Cortex of kidney (tissue), 1 donor: ENCODE data around the gene ATRAID.
"Not testable (repeated sequence)": the region's sequence is repeated elsewhere in the genome, so short reads cannot be mapped to it uniquely, and the experiment has no call there.

Experiments
- DNase-seq: peaks from one replicate; lab custom pipeline; 2025; lab: John Stamatoyannopoulos, UW

ATRAID gene

DNA sequence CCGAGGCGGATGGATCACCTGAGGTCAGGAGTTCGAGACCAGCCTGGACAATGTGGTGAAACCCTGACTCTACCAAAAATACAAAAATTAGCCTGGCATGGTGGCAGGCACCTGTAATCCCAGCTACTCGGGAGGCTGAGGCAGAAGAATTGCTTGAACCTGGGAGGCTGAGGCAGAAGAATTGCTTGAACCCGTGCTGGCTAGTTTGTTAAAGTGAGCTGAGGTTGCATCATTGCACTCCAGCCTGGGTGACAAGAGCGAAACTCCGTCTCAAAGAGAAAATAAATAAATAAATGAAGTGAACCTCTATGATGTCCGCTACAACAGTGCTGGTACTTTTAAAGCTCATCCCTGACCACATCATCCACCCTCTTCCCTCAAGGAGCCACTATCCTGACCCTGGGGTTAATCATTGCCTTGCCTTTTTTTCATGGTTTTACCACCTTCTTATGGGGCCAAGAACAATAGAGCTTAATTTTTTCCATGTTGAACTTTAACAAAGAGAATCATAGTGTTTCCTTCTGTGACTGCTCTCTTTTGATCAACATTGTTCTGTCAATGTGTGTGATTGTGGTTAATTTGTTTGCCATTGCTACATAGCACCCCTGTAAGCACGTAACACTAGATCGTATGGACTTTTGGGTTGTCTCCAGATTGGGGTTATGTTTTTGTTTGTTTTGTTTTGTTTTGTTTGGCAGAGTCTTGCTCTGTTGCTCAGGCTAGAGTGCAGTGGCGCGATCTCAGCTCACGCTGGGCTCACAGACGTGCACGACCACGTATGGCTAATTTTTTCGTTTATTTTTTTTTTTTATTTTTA lies 17.1 kb upstream of the ATRAID start:
- no peak for DNase-seq

DNA sequence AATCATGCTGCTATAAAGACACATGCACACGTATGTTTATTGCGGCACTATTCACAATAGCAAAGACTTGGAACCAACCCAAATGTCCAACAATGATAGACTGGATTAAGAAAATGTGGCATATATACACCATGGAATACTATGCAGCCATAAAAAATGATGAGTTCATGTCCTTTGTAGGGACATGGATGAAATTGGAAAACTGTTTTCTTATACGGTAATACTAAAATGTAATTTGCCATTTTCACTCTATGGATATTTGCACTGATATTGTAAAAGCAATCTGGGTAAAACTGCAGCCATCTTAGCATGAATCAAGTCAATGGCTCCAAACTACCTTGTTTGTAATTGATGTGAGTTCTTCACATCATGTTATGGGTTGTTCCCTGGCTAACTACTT lies 16.0 kb upstream of the ATRAID start:
- DNase-seq, result not testable (repeated sequence)

DNA sequence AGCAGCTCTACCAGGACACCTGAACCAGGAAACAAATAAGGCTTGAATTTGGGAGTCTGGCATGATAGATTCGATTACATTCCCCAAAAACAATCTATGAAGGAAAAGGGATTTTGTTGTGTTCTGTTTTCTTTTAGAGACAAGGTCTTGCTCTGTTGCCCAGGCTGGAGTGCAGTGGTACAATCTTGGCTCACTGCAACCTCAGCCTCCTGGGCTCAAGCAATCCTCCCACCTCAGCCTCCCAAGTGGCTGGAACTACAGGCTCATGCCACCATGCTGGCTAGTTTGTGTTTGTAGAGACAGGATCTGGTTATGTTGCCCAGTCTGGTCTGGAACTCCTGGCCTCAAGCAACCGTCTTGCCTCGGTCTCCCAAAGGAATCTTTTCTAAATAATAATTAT lies 13.8 kb upstream of the ATRAID start:
- DNase-seq, result not testable (repeated sequence)

DNA sequence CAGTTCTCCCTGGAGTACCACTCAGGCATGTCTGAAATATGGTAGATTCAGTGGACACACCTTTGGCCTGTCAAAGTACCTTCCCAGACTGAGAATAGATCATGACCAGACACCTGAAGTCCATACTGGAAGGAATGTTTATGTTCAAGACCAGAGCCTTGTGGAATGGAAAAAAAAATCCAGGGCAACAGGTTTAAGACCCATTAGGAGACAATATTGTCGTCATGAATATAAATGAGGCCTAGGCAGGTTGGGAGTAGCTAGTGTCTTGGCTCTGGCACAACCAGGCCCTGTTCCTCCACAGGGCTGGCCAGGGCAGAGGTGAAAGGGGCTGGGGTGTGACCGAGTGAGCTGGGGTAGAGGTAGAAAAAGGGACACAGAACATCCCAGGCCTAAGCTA lies 13.2 kb upstream of the ATRAID start:
- DNase-seq, result no peak

DNA sequence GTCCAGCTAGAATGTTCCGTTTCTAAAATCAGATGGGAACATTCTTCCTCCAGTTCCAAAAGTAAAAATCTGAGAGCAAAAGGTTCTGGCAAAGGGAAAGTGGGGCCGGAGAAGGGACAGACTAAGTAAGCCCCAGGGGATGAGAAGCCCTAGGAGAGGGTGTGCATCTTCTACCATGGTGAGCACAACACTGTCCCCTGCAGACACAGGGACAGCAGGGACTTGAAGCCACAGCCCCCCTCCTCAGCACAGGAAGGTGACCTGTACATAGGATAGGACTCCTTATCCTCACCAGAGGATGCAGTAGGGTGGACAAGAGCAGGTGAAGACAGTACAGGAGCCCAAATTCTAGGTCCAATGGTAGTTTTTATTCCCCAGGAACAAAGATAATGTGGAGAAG lies 12.6 kb upstream of the ATRAID start:
- no peak for DNase-seq

DNA sequence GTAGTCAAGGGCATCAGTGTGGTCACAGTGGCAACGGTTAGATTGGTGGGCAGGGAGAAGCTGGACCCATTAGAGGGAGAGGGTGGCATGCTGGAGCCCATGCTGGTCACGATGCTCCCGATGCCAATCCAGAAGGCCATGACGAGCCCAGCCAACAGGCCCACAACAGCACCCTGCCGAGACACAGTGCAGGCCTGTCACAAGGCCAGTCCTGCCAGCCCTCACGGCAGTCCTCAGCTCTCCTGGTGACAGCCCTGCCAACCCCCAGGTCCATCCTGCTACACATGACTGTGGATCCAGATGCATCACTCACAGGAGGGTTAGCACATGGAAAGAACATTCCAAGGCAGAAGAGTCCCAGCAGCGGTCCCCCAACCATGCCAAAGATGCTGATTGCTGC lies 10.2 kb upstream of the ATRAID start:
- DNase-seq, result no peak

DNA sequence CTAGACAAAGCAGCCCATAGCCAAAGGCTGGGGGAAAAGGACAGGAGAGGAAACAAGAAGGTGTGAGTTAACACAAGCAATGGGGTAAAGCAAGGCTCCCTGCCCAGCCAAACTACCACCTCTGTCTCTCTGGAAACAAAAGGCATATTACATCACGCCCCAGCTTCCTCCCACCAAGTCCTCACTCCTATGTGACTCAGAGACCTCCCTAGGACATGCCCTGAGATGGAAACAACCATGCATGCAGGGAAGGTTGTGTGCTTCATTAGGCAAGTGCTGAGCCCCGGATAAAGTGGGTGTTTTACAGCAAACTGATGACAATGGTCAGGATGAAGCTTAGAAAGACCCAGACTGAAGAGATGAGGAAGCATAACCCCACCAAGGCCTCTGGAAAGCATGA lies 9.0 kb upstream of the ATRAID start:
- DNase-seq, result no peak

DNA sequence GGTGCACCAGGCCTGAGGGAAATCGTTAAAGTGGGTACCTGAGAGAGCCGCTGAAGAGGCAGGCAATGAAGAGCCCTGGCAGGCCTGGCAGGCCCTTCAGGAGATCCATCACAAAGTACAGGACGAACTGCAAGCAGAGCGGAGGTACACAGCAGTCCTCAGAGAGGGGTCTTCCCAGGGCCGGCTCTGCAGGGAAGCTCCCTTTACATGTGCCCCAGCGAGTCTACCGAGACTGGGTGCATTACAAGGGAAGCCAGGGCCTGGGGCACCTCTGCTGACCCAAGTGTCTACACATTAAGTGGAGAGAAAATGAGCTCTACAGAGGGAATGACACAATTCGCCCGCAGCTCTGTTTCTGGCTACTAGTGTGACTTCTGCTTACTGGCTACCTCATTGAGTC lies 8.1 kb upstream of the ATRAID start:
- no peak for DNase-seq

DNA sequence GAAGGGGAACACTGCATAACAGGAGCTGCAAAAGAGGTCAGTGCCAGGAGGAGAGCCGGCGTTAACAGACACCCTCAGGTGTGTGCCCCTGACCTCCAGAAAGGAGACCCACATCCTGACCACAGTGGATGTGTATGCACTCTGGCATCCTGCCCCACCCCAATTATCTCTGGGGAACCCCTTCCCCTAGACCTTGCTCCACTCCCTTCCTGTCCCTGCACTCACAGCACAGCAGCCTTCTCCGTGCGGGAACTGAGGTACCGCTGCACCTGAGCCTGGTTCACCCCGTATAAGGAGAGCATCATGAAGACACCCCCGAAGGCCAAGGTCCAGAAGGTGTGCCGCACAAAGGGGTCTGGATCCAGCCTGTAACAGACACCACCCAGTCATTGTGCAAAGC lies 7.3 kb upstream of the ATRAID start:
- DNase-seq, result no peak

DNA sequence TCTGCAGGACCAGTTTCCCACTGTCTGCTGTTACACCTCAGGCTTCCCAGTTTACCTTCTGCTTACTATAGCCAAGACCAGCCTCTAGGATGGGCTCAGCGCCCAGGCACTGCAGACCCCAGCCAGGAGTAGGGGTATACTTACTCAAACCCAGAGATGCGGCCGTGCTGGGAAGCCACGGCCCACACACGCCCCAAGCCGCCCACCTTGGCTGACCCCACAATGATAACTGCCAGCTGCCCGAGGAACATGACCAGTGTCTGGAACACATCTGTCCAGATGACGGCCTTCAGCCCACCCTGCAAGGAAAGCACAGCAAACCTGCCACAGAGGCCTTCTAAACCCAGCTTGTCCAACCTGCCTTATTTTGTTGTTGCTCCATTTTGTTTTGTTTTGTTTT lies 6.6 kb upstream of the ATRAID start:
- DNase-seq, result no peak

DNA sequence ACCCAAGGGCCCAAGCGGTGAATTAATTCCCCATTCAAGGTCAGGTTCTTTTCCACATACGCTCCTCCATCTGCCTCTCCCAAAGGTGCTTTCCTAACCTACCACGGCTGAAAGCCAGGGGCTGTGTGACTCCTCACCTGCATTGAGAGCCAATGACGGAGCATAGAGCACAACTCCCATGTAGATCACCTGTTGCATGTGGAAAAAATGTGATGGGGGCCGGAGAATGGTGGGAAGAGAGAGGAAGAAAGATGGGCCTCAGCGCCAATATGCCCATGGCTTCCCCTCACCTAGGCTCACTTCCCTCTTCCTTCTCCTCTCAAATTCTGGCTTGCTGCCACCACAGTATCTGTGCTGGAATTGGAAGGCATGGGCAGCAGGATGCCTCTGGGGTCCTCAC lies 5.5 kb upstream of the ATRAID start:
- no peak for DNase-seq

DNA sequence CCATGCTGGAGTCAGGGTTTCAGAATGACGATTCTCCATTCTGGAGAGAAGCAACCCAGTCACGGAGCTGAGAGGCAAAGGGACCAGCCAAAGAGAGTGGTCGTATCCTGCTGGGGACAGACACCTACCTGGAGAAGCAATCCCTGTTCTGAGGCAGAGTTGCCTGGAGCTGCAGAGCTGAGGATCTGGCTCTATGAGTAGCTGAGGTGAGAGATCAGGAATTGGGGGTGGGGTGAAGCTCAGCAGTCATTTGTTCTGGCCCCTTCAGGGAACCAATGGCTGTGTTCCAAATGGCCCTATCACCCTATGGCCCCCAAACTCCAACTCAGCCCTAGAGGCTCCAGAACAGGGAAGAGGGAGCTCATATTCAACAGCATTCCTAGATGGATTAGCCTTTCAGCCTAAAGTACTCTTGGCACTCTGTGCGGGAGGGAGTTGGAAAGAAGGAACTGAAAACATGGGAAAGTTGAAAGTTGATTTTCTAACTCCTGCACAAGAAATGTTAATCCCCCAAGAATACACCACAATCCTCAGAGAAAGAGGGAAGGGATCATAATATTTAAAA lies 3.3 kb upstream of the ATRAID start:
- DNase-seq, result no peak

DNA sequence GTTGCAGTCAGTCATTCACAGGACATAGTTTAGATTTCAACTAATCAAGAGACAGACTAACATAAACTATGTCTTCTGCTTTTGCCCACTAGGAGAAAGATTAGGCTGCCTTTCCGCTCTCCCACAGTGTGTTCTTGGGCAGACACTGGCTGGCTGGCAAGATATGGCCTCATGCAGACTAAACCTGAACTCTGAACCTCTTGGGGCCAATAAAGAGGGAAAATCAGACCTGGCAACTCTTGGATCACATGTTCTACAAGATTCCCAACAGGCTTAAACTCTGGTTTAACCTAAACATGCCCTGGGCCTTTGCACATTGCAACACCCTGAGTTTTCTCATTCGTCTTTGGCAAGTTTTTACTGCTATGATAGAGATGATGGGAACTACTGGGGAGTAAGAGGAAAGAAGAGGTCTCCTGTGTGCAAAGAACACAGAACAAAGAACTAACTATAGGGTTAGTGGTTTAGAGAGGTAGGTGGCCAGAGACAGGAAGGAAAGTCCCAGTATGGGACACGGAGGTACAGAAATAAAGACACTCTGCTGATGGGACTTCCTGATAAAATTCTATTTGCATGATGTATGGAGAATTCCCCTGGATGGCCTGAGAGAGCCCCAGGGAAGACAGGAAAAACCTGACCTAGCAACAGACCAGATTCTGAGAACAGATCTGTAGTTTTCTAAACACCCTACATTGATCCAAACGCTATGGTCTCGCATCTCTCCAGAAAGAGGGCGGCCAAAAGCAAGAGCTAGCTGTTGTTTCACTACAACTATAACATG lies 2.0 kb upstream of the ATRAID start:
- no peak for DNase-seq

DNA sequence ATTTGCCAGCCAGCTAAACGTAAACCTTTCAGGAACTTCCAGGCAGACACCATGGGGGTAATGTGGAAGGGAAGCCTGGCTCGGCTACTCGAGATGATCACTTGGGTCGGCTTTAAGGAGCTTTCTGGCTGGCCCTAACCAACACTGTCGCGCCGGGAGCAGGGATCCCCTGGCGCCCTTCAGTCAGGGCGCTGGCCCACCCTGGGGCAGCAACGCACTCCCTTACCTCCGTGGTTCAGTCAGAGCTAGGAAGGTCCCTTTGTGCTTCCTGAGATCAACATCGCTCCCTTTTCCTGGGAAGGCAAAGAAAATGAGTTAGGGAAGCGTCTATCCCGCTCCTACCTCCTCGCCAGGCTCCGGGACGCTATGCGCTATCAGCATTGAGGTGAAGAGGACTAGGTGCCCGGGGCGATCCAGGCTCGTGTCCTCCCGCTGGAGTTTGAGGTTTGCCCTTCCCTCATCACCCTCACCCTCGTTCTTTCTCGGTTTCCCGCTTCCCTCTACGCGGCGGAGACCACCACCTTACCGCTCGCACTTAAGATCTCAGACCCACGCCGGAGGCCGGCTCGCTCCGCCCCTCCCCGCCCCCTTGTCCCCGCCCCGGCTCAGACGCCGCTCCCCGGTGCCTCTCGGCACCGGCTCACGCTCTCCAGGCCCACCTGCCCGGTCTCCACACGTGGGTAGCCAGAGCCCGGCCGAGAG lies 449 bp upstream of the ATRAID start:
- DNase-seq, result no peak

DNA sequence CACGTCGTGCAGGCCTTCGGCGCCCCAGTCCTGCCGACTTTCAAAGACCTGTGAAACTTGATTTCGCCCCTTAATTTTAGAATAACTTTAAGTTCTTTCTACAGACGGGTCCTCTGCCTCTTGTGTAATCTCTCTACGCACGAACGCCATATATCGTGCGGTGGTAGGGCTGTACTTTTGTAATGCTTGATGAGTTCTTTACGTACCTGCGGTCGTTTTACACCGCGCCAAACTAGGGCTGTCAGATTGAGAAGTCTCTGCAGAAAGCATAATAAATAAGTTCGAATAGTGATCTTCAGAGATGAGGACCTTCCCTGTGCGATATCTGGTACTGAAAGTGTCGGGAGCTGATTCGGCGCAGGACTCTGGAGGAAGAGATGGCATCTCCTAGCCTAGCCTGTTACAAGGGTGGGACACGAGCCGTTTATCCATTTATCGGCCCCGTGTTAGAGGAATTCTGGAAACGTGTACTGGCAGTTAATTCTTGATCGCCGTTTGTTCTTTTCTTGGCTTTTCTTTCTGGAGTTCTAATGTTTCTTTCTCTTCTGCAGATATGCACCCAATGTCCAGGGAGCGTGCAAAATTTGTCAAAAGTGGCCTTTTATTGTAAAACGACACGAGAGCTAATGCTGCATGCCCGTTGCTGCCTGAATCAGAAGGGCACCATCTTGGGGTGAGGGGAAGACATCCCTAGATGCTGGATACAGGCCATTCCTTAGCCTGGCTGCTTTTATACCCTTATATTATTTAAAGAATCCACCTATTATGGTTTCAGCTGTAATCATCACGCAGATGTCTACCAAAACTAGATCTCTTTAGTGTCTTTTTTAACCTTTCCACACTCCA lies 1.0 kb downstream of the ATRAID start:
- no peak for DNase-seq

DNA sequence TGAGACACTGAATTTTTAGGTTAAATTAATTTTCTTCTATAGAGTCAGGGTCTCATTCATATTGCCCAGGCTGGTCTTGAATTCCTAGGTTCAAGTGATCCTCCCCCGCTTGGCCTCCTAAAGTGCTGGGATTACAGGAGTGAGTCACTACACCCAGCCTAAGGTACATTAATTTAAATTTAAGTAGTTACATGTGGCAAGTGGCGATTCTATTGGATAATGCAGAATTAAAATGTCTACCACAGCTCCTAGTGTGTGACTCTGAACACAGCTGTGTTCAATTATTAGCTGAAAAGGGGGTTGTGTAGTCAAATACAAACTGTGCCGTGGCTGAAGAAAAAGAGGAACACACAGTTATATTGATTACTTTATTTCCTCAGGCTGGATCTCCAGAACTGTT lies 3.1 kb downstream of the ATRAID start:
- no peak for DNase-seq

DNA sequence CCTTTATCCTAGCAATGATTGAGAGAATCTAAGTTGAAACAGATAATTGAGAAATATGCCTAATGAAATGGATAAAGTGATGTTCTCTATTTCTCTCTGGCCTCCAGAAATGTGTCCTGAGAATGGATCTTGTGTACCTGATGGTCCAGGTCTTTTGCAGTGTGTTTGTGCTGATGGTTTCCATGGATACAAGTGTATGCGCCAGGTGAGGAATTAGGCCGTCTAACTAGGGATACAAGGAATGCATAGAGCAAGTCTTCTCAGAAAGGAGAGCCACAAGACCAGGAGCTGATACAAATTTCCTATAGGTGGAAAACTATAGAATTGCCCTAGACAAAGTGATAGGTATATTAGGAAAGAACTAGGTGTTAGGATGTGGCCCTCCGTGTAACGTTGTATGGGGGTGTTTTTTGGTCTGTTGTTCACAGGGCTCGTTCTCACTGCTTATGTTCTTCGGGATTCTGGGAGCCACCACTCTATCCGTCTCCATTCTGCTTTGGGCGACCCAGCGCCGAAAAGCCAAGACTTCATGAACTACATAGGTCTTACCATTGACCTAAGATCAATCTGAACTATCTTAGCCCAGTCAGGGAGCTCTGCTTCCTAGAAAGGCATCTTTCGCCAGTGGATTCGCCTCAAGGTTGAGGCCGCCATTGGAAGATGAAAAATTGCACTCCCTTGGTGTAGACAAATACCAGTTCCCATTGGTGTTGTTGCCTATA lies 4.7 kb downstream of the ATRAID start:
- no peak for DNase-seq

DNA sequence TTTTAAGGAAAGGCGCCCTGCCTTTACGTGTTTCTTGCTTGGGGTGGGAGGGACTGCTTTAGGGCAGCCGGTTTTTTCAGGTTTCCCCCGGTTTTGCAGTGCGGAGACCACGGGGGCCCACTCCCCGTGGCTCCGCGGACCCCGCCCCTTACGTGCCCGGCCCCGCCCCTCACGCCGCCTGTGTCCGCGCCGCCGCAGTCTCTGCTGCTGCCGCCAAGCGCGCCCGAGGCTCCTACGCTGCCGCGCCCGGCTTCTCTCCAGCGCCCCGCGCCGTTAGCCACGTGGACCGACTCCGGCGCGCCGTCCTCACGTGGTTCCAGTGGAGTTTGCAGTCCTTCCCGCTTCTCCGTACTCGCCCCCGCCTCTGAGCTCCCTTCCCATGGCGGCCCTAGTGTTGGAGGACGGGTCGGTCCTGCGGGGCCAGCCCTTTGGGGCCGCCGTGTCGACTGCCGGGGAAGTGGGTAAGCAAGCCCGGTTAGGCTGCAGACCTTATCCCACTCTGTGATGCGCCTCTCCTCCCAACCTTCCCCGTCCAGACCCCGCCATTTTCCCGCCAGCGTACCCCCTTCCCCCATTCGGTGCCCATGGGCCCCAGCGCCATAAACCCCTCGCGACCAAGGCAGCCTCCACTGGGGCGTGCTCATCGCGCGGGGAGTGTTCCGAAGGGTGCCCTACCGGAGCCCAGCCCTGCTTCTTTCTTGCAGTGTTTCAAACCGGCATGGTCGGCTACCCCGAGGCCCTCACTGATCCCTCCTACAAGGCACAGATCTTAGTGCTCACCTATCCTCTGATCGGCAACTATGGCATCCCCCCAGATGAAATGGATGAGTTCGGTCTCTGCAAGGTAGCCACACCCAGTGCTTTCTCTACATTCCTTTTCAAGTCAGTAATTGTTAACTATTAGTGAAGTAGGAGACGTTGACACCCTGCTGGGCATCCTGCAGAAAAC lies 5.6 kb downstream of the ATRAID start, which contains the start of gene CAD:
Gene CAD (plus strand): TSS at position 197 of the 949 bp plus-strand sequence. CDS start 183 bp downstream, at position 380.
- DNase-seq, result peak; percentile 39

DNA sequence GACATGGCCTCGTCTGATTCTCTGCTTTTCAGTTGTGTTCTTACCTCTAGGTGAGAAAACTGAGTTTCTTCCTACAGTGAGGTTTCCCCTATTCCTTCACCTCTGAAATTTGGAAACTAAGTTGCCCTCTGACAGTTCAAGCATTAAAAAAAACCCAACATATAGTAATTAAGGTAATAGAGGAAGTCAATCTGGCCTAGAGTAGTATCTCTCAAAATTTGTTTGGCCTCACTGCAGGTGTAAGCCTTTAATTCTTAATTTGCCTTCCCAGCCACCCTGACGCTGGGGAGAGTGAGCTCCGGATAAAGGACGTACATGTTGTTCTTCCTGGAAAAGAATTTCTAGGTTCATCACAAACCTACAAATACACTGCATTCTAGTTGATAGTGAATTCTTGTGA lies 6.8 kb downstream of the ATRAID start:
- DNase-seq, result no peak

DNA sequence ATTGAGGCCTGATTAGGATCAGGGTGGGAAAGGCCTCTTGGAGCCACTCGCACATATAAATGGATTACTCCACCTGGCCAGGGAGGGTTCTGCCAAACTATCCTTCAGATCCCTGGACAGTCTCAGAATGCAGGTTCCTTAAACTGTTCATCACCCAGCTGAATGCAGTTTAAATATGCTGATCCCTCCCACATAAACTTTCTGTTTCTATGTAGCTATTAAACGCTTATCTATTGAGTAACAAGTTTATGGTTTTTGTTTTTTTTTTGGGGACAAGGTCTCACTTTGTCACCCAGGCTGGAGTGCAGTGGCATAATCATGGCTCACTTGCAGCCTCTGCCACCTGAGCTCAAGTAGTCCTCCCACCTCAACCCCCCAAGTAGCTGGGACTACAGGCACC lies 7.2 kb downstream of the ATRAID start:
- DNase-seq, result no peak
